CD4-positive, alpha-beta memory T cell (primary cell): Measurements from ENCODE around the gene CAMK4. TPM values are rescaled to one million over a fixed set of nuclear protein-coding genes. Genes with fewer than 3 reads are reported as not detected.

Source experiments
- CTCF ChIA-PET: fragments of 350-600 bp; sonication (Branson Sonifier 250); formaldehyde crosslinking; loops from one replicate; lab custom pipeline; 2021; ENCODE audit warnings: inconsistent platforms; ENCODE audit not compliant: partially characterized antibody; lab: Charles Lee
- POLR2A ChIA-PET: fragments of 350-600 bp; sonication (Branson Sonifier 250); formaldehyde crosslinking; loops from one replicate; lab custom pipeline; 2021; ENCODE audit not compliant: partially characterized antibody; lab: Charles Lee
- DNase-seq, 5 donors: peaks; one replicate each; pipeline versions ENCODE4 v3.0.0 to v3.0.0-alpha.2; 2020 to 2022; ENCODE audit warnings: mixed read lengths in 1 of 5
- H3K27ac ChIP-seq: one replicate; pipeline ENCODE4 v1.7.0; 2013; ENCODE audit warnings: low read depth, low read length
- H3K27me3 ChIP-seq: 2 replicates; pipeline ENCODE4 v1.7.0; 2013; ENCODE audit warnings: mild to moderate bottlenecking, low read length, moderate library complexity; ENCODE audit not compliant: insufficient read depth
- H3K36me3 ChIP-seq: 2 replicates; pipeline ENCODE4 v1.7.0; 2013; ENCODE audit warnings: mild to moderate bottlenecking, low read length, moderate library complexity; ENCODE audit not compliant: insufficient read depth
- H3K4me1 ChIP-seq: 2 replicates; pipeline ENCODE4 v1.7.0; 2013; ENCODE audit warnings: mild to moderate bottlenecking, low read length, moderate library complexity; ENCODE audit not compliant: insufficient read depth
- H3K4me3 ChIP-seq, 2 donors: one replicate each; pipeline ENCODE4 v1.7.0; 2013; ENCODE audit warnings: low read length in 2 of 2, mild to moderate bottlenecking in 1 of 2
- H3K9me3 ChIP-seq, 2 donors: one replicate each; pipeline ENCODE4 v1.7.0; 2013; ENCODE audit warnings: low read length in 2 of 2, control low read depth in 1 of 2; ENCODE audit not compliant: control insufficient read depth in 1 of 2
- H3K27ac Mint-ChIP-seq, 7 donors: one replicate each; pipeline ENCODE4 v1.8.0; 2020 to 2021; ENCODE audit warnings: mixed read lengths in 7 of 7, mild to moderate bottlenecking in 6 of 7, inconsistent platforms in 3 of 7, moderate library complexity in 3 of 7
- H3K27me3 Mint-ChIP-seq, 2 donors: one replicate each; pipeline ENCODE4 v1.8.0; 2020 to 2021; ENCODE audit warnings: mixed read lengths in 2 of 2
- H3K36me3 Mint-ChIP-seq, 2 donors: one replicate each; pipeline ENCODE4 v1.8.0; 2020 to 2021; ENCODE audit warnings: mixed read lengths in 2 of 2, inconsistent platforms in 1 of 2, mild to moderate bottlenecking in 1 of 2
- H3K4me1 Mint-ChIP-seq, 4 donors: one replicate each; pipeline ENCODE4 v1.8.0; 2020 to 2021; ENCODE audit warnings: mixed read lengths in 4 of 4, mild to moderate bottlenecking in 1 of 4
- H3K4me3 Mint-ChIP-seq, 8 donors: one replicate each; pipeline ENCODE4 v1.8.0; 2020 to 2021; ENCODE audit warnings: mixed read lengths in 8 of 8, mild to moderate bottlenecking in 7 of 8, moderate library complexity in 6 of 8, inconsistent platforms in 3 of 8
- H3K9me3 Mint-ChIP-seq, 8 donors: one replicate each; pipeline ENCODE4 v1.8.0; 2020 to 2021; ENCODE audit warnings: mixed read lengths in 8 of 8, mild to moderate bottlenecking in 5 of 8, inconsistent platforms in 3 of 8, moderate library complexity in 1 of 8
- intact Hi-C: fragments of 100-400 bp; cut with micrococcal nuclease; formaldehyde crosslinking; loops from one replicate; pipeline ENCODE4 v1.15.1; 2023
- polyA plus RNA-seq, 2 donors: library from polyadenylated mRNA; unstranded; fragments of 300-500 nt; fragmentation: Illumina TruSeq; gene quantifications; one replicate each; pipeline ENCODE4 v1.2.3, GENCODE V29; 2021
- total RNA-seq, 2 experiments: library from RNA; stranded (reverse); gene quantifications; one replicate each; pipeline ENCODE4 v1.2.3, GENCODE V29; 2021

The CAMK4 gene
- total and polyA plus RNA-seq, 4 experiments from 2014 or later = 84.3 to 257 (median 165) TPM

DNA sequence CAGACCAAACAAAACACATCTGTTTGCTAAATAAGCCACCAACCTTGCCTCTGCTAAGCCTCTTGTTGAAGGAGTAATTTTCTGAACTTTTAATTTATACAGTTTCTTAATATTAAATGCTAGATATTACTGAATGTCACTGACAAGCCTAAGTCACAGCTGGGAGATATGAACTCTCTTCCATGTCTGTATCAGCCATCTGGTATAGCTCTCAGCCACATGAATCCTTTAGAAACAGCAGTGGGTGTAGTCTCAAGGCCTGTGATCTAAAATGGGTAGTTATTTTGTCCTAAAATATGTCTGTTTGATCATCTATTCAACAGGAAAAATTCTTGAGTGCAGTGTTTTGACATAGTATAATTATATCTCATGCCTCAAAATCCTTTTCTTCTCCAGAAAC lies 97.2 kb downstream of the CAMK4 start:
- Mint-ChIP-seq H3K27me3 (no peaks in the 10 kb centered on the region), H3K9me3 (peaks cover 3 to 33% (median 22%) of the 10 kb centered on the region in 8 donors), H3K27ac (peak overlapping the region in 1 of 7 donors; percentile 17), H3K36me3 (peaks cover 39 to 43% of the 10 kb centered on the region in 2 donors), H3K4me1 (peaks cover 28 to 49% (median 39%) of the 10 kb centered on the region in 4 donors), H3K4me3 (no peak overlapping the region)
- intact Hi-C loops = no loop called here
- Histone ChIP-seq H3K36me3 (no peaks in the 10 kb centered on the region), H3K27ac (no peak overlapping the region), H3K4me1 (peaks cover 36% of the 10 kb centered on the region), H3K27me3 (no peaks in the 10 kb centered on the region), H3K9me3 (peaks cover 0 to 10% of the 10 kb centered on the region in 2 donors), H3K4me3 (no peak overlapping the region)
- no peak for DNase-seq
- ChIA-PET POLR2A (interaction anchor here (1.4 kb wide), 1 partner anchor 9 kb away, joined by 3 read pairs; no protein-coding TSS in a partner anchor), CTCF (no interaction called here)

GRCh38 chr5:111326551-111326950 lies 102.4 kb downstream of the CAMK4 start:
- Histone ChIP-seq H3K27me3 (no peaks in the 10 kb centered on the region), H3K36me3 (no peaks in the 10 kb centered on the region), H3K4me3 (no peak overlapping the region), H3K9me3 (peaks cover 0 to 10% of the 10 kb centered on the region in 2 donors), H3K27ac (no peak overlapping the region), H3K4me1 (no peaks in the 10 kb centered on the region)
- intact Hi-C loops = no loop called here
- no peaks in the 10 kb centered on the region for H3K27me3 Mint-ChIP-seq
- peaks cover 38 to 49% of the 10 kb centered on the region in 2 donors for H3K36me3 Mint-ChIP-seq
- peaks cover 3 to 51% (median 36%) of the 10 kb centered on the region in 8 donors for H3K9me3 Mint-ChIP-seq
- H3K4me1 Mint-ChIP-seq = peaks cover 5 to 15% (median 12%) of the 10 kb centered on the region in 4 donors
- no peak overlapping the region for H3K27ac Mint-ChIP-seq
- POLR2A ChIA-PET = no interaction called here
- H3K4me3 Mint-ChIP-seq = no peak overlapping the region
- no peak for DNase-seq
- CTCF ChIA-PET = no interaction called here

- peak overlapping the region in 1 of 7 donors; percentile 55 for H3K27ac Mint-ChIP-seq
- peaks cover 62 to 87% (median 73%) of the 10 kb centered on the region in 4 donors for H3K4me1 Mint-ChIP-seq
- Histone ChIP-seq H3K4me1 (peaks cover 47% of the 10 kb centered on the region), H3K27me3 (no peaks in the 10 kb centered on the region), H3K9me3 (no peaks in the 10 kb centered on the region), H3K4me3 (no peak overlapping the region), H3K36me3 (no peaks in the 10 kb centered on the region), H3K27ac (no peak overlapping the region)
- CTCF ChIA-PET = interaction anchor here (1.5 kb wide), 1 partner anchor 59 kb away, joined by 3 read pairs; no protein-coding TSS in a partner anchor
- H3K4me3 Mint-ChIP-seq = peak overlapping the region in 3 of 8 donors; percentile 25 to 66 (median 55)
- peaks cover 0 to 5% of the 10 kb centered on the region in 2 donors for H3K36me3 Mint-ChIP-seq
- POLR2A ChIA-PET = no interaction called here
- H3K27me3 Mint-ChIP-seq = no peaks in the 10 kb centered on the region
- intact Hi-C loops = loop anchor here (2.0 to 5.0 kb wide), 2 partner anchors 14 to 35 kb away; no protein-coding TSS in a partner anchor
- peaks cover 0 to 1% (median 0%) of the 10 kb centered on the region in 8 donors for H3K9me3 Mint-ChIP-seq
- no peak for DNase-seq
These were observed 112.9 kb downstream of the CAMK4 start for GRCh38 chr5:111337133-111337532.

GRCh38 chr5:111337688-111338087 lies 113.5 kb downstream of the CAMK4 start:
- ChIA-PET CTCF (interaction anchor here (1.2 to 1.5 kb wide), 2 partner anchors 14 to 59 kb away, joined by 3 read pairs; no protein-coding TSS in a partner anchor), POLR2A (no interaction called here)
- Histone ChIP-seq H3K27ac (no peak overlapping the region), H3K4me1 (peaks cover 47% of the 10 kb centered on the region), H3K4me3 (no peak overlapping the region), H3K27me3 (no peaks in the 10 kb centered on the region), H3K36me3 (no peaks in the 10 kb centered on the region), H3K9me3 (no peaks in the 10 kb centered on the region)
- H3K9me3 Mint-ChIP-seq = no peaks in the 10 kb centered on the region
- peaks cover 0 to 5% of the 10 kb centered on the region in 2 donors for H3K36me3 Mint-ChIP-seq
- H3K27ac Mint-ChIP-seq = peak overlapping the region in 1 of 7 donors; percentile 55
- no peak for DNase-seq
- no peaks in the 10 kb centered on the region for H3K27me3 Mint-ChIP-seq
- H3K4me3 Mint-ChIP-seq = peak overlapping the region in 4 of 8 donors; percentile 4 to 66 (median 33)
- peaks cover 62 to 84% (median 73%) of the 10 kb centered on the region in 4 donors for H3K4me1 Mint-ChIP-seq
- intact Hi-C loops = loop anchor here (2.0 to 5.0 kb wide), 2 partner anchors 13 to 35 kb away; no protein-coding TSS in a partner anchor

DNA sequence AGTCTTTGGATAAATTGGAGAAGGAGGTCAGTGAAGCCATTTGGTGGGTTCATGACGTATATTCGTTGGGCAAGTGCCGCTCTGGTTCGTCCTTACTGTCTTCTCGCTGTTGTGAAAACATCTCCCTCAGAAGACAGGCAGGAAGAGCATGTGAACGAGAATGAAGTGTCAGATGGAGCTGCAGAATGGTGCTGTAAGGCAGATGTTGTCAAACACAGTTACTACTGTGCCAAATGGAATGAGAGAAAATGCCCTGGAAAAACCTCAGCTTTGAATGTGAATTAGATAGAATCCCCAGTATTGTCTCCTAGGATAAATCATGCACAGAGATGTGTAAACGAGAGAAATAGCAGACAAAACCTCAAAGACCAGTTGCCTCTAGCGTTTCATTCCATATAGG lies 121.5 kb downstream of the CAMK4 start:
- H3K4me3 Mint-ChIP-seq = no peak overlapping the region
- peak overlapping the region in 3 of 7 donors; percentile 19 to 61 (median 26) for H3K27ac Mint-ChIP-seq
- no peak for DNase-seq

GRCh38 chr5:111347021-111347420 lies 122.8 kb downstream of the CAMK4 start:
- DNase-seq = no peak
- Mint-ChIP-seq H3K27ac (no peak overlapping the region), H3K36me3 (peaks cover 42 to 58% of the 10 kb centered on the region in 2 donors), H3K9me3 (no peaks in the 10 kb centered on the region), H3K27me3 (no peaks in the 10 kb centered on the region), H3K4me3 (no peak overlapping the region), H3K4me1 (peaks cover 27 to 40% (median 38%) of the 10 kb centered on the region in 4 donors)
- intact Hi-C loops = loop anchor here (10.0 kb wide), 1 partner anchor 52 kb away; no protein-coding TSS in a partner anchor
- CTCF ChIA-PET = no interaction called here
- no peaks in the 10 kb centered on the region for H3K9me3 ChIP-seq
- POLR2A ChIA-PET = no interaction called here
- no peaks in the 10 kb centered on the region for H3K4me1 ChIP-seq
- H3K27ac ChIP-seq = no peak overlapping the region
- no peak overlapping the region for H3K4me3 ChIP-seq
- H3K27me3 ChIP-seq = no peaks in the 10 kb centered on the region
- H3K36me3 ChIP-seq = no peaks in the 10 kb centered on the region

More for the DNA sequence above, 121.5 kb downstream of the CAMK4 start:
- ChIA-PET CTCF (no interaction called here), POLR2A (no interaction called here)
- no peaks in the 10 kb centered on the region for H3K36me3 ChIP-seq
- no peaks in the 10 kb centered on the region for H3K27me3 Mint-ChIP-seq
- no peaks in the 10 kb centered on the region for H3K9me3 Mint-ChIP-seq
- H3K27me3 ChIP-seq = no peaks in the 10 kb centered on the region
- peaks cover 4% of the 10 kb centered on the region for H3K4me1 ChIP-seq
- H3K27ac ChIP-seq = no peak overlapping the region
- H3K4me3 ChIP-seq = no peak overlapping the region
- intact Hi-C loops = loop anchor here (10.0 kb wide), 1 partner anchor 51 kb away; no protein-coding TSS in a partner anchor
- H3K4me1 Mint-ChIP-seq = peaks cover 29 to 50% (median 44%) of the 10 kb centered on the region in 4 donors
- H3K9me3 ChIP-seq = no peaks in the 10 kb centered on the region
- peaks cover 34 to 48% of the 10 kb centered on the region in 2 donors for H3K36me3 Mint-ChIP-seq

GRCh38 chr5:111348661-111349329 lies 124.6 kb downstream of the CAMK4 start:
- Histone ChIP-seq H3K27me3 (no peaks in the 10 kb centered on the region), H3K36me3 (no peaks in the 10 kb centered on the region), H3K4me1 (no peaks in the 10 kb centered on the region), H3K27ac (no peak overlapping the region), H3K4me3 (no peak overlapping the region), H3K9me3 (no peaks in the 10 kb centered on the region)
- no peak overlapping the region for H3K4me3 Mint-ChIP-seq
- no peak for DNase-seq
- H3K36me3 Mint-ChIP-seq = peaks cover 45 to 66% of the 10 kb centered on the region in 2 donors
- ChIA-PET POLR2A (no interaction called here), CTCF (interaction anchor here (1.2 kb wide), 1 partner anchor 70 kb away, joined by 5 read pairs; no protein-coding TSS in a partner anchor)
- intact Hi-C loops = loop anchor here (10.0 kb wide), 1 partner anchor 54 kb away; no protein-coding TSS in a partner anchor
- peak overlapping the region in 1 of 7 donors; percentile 45 for H3K27ac Mint-ChIP-seq
- H3K4me1 Mint-ChIP-seq = peaks cover 20 to 41% (median 39%) of the 10 kb centered on the region in 4 donors
- H3K27me3 Mint-ChIP-seq = no peaks in the 10 kb centered on the region
- H3K9me3 Mint-ChIP-seq = no peaks in the 10 kb centered on the region
